MM.1S (cell line): Measurements from ENCODE around the gene CCDC148.

Source experiments
- DNase-seq: peaks from one replicate; pipeline ENCODE4 v3.0.0-alpha.2; 2015
- H2AFZ ChIP-seq: fragments of 300-600 bp; sonication (generic); 2 replicates; pipeline ENCODE4 v1.6.0; 2016; ENCODE audit warnings: antibody characterized with exemption, low read length
- H3F3A ChIP-seq: fragments of 300-600 bp; sonication (generic); 2 replicates; pipeline ENCODE4 v1.6.1; 2016; ENCODE audit warnings: mild to moderate bottlenecking, antibody characterized with exemption, low read length, moderate library complexity, mixed read lengths; ENCODE audit not compliant: insufficient read depth
- H3K27ac ChIP-seq: fragments of 300-600 bp; sonication (generic); 2 replicates; pipeline ENCODE4 v1.5.1; 2016; ENCODE audit warnings: mild to moderate bottlenecking, low read length
- H3K27me3 ChIP-seq: fragments of 300-600 bp; sonication (generic); replicated peaks from 2 replicates; pipeline ENCODE4 v1.6.0; 2016; ENCODE audit warnings: low read length; ENCODE audit not compliant: insufficient read depth
- H3K36me3 ChIP-seq: fragments of 300-600 bp; sonication (generic); replicated peaks from 2 replicates; pipeline ENCODE4 v1.6.1; 2016; ENCODE audit warnings: mild to moderate bottlenecking, low read length, mixed read lengths; ENCODE audit not compliant: insufficient read depth
- H3K4me1 ChIP-seq: fragments of 300-600 bp; sonication (generic); 2 replicates; pipeline ENCODE4 v1.6.1; 2016; ENCODE audit warnings: low read length, mixed read lengths
- H3K4me2 ChIP-seq: fragments of 300-600 bp; sonication (generic); 2 replicates; pipeline ENCODE4 v1.6.0; 2016; ENCODE audit warnings: low read depth, low read length
- H3K4me3 ChIP-seq: fragments of 300-600 bp; sonication (generic); 2 replicates; pipeline ENCODE4 v1.5.1; 2016; ENCODE audit warnings: low read length, mixed read lengths
- H3K79me2 ChIP-seq: fragments of 300-600 bp; sonication (generic); 2 replicates; pipeline ENCODE4 v1.6.1; 2016; ENCODE audit warnings: mixed run types, low read length, mixed read lengths
- H3K9ac ChIP-seq: fragments of 300-600 bp; sonication (generic); 2 replicates; pipeline ENCODE4 v1.6.1; 2016; ENCODE audit warnings: low read length, mixed read lengths
- H3K9me2 ChIP-seq: fragments of 300-600 bp; sonication (generic); replicated peaks from 2 replicates; pipeline ENCODE4 v1.6.1; 2016; ENCODE audit warnings: mild to moderate bottlenecking, low read length, mixed read lengths; ENCODE audit not compliant: insufficient read depth
- H3K9me3 ChIP-seq: fragments of 300-600 bp; sonication (generic); replicated peaks from 2 replicates; pipeline ENCODE4 v1.6.1; 2016; ENCODE audit warnings: mild to moderate bottlenecking, low read length, mixed read lengths; ENCODE audit not compliant: insufficient read depth
- H4K20me1 ChIP-seq: fragments of 300-600 bp; sonication (generic); 2 replicates; pipeline ENCODE4 v1.6.1; 2016; ENCODE audit warnings: mild to moderate bottlenecking, low read length, moderate library complexity, mixed read lengths; ENCODE audit not compliant: insufficient read depth
- EZH2 ChIP-seq: fragments of 300-600 bp; sonication (generic); optimal IDR thresholded peaks from 2 replicates; pipeline ENCODE3; 2017; ENCODE audit warnings: low read depth, mild to moderate bottlenecking, antibody characterized with exemption, low read length, mixed read lengths
- EZH2phosphoT487 ChIP-seq: fragments of 300-600 bp; sonication (generic); IDR thresholded peaks from 2 replicates; pipeline ENCODE4 v1.6.1; 2018; ENCODE audit warnings: antibody characterized with exemption, low read length
- TF ChIP-seq, protein P1 (sequence below): fragments of 300-600 bp; sonication (generic); IDR thresholded peaks from 2 replicates; pipeline ENCODE4 v1.5.1; 2016; ENCODE audit warnings: antibody characterized with exemption, low read length, mixed read lengths

CCDC148 gene

GRCh38 chr2:158134055-158134454 lies 322.5 kb downstream of the CCDC148 start:
- Histone ChIP-seq H4K20me1 (no peaks in the 10 kb centered on the region), H3K4me3 (no peak overlapping the region)
- no peak for TF ChIP-seq EZH2
- TF ChIP-seq EZH2phosphoT487 = no peak
- TF ChIP-seq, protein P1, sequence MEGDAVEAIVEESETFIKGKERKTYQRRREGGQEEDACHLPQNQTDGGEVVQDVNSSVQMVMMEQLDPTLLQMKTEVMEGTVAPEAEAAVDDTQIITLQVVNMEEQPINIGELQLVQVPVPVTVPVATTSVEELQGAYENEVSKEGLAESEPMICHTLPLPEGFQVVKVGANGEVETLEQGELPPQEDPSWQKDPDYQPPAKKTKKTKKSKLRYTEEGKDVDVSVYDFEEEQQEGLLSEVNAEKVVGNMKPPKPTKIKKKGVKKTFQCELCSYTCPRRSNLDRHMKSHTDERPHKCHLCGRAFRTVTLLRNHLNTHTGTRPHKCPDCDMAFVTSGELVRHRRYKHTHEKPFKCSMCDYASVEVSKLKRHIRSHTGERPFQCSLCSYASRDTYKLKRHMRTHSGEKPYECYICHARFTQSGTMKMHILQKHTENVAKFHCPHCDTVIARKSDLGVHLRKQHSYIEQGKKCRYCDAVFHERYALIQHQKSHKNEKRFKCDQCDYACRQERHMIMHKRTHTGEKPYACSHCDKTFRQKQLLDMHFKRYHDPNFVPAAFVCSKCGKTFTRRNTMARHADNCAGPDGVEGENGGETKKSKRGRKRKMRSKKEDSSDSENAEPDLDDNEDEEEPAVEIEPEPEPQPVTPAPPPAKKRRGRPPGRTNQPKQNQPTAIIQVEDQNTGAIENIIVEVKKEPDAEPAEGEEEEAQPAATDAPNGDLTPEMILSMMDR = no peak

GRCh38 chr2:158131919-158132566 lies 324.5 kb downstream of the CCDC148 start:
- H3K79me2 ChIP-seq = no peaks in the 10 kb centered on the region
- no peak overlapping the region for H3K27ac ChIP-seq
- no peak overlapping the region for H3K9ac ChIP-seq
- H3K4me2 ChIP-seq = no peak overlapping the region
- no peaks in the 10 kb centered on the region for H3K9me2 ChIP-seq
- no peak overlapping the region for H2AFZ ChIP-seq
- H3K9me3 ChIP-seq = no peaks in the 10 kb centered on the region
- no peaks in the 10 kb centered on the region for H4K20me1 ChIP-seq
- H3K27me3 ChIP-seq = no peaks in the 10 kb centered on the region
- TF ChIP-seq, protein P1 = no peak
- TF ChIP-seq EZH2phosphoT487 = no peak
- no peak for TF ChIP-seq EZH2
- H3K4me3 ChIP-seq = no peak overlapping the region
- H3F3A ChIP-seq = no peaks in the 10 kb centered on the region
- no peaks in the 10 kb centered on the region for H3K4me1 ChIP-seq
- DNase-seq = no peak
- H3K36me3 ChIP-seq = no peaks in the 10 kb centered on the region

More at GRCh38 chr2:158134055-158134454, 322.5 kb downstream of the CCDC148 start:
- no peaks in the 10 kb centered on the region for H3K9me2 ChIP-seq
- no peak for DNase-seq
- no peaks in the 10 kb centered on the region for H3K36me3 ChIP-seq
- no peak overlapping the region for H3K4me2 ChIP-seq
- no peaks in the 10 kb centered on the region for H3K79me2 ChIP-seq
- no peak overlapping the region for H3K9ac ChIP-seq
- no peak overlapping the region for H2AFZ ChIP-seq
- no peaks in the 10 kb centered on the region for H3K9me3 ChIP-seq
- no peaks in the 10 kb centered on the region for H3K27me3 ChIP-seq
- no peaks in the 10 kb centered on the region for H3F3A ChIP-seq
- H3K27ac ChIP-seq = no peak overlapping the region
- H3K4me1 ChIP-seq = no peaks in the 10 kb centered on the region

DNA sequence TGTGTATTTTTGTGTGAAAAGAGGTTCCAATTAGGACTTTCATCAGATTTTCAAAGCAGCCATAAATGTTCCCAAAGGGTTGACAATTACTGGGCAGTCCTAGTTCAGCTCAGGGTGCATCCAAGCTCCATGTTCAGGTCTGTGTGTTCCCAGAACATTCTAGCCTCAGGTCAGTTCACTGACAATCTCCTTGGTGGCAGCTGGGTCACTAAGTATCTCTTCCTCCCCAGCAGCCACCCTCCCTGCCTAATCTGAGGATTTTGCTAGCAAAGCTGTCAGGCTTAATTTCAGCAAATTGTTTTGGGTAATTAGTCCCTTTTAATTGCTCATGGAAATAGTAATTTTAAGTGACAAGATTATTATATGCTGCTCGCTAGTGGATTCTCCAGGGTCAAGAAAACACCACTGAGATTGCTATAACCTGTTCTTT lies 325.1 kb downstream of the CCDC148 start:
- no peaks in the 10 kb centered on the region for H3K79me2 ChIP-seq
- no peak overlapping the region for H3K9ac ChIP-seq
- no peaks in the 10 kb centered on the region for H3K9me2 ChIP-seq
- DNase-seq = no peak
- H3K4me1 ChIP-seq = no peaks in the 10 kb centered on the region
- no peaks in the 10 kb centered on the region for H3F3A ChIP-seq
- TF ChIP-seq EZH2phosphoT487 (no peak), EZH2 (no peak)
- TF ChIP-seq, protein P1 = no peak
- H3K36me3 ChIP-seq = no peaks in the 10 kb centered on the region
- no peaks in the 10 kb centered on the region for H3K27me3 ChIP-seq
- H2AFZ ChIP-seq = no peak overlapping the region
- no peaks in the 10 kb centered on the region for H4K20me1 ChIP-seq
- no peak overlapping the region for H3K4me2 ChIP-seq
- H3K4me3 ChIP-seq = no peak overlapping the region
- no peak overlapping the region for H3K27ac ChIP-seq
- no peaks in the 10 kb centered on the region for H3K9me3 ChIP-seq
